ENCODE results near the gene ULK4. TPM values are rescaled to one million over a fixed set of nuclear protein-coding genes. Genes with fewer than 3 reads are reported as not detected.

ULK4 gene
- total and polyA plus RNA-seq, 2 donors (not counting 1 experiment from before 2014, with no cell fraction given), result 9.1 to 9.7 TPM

DNA sequence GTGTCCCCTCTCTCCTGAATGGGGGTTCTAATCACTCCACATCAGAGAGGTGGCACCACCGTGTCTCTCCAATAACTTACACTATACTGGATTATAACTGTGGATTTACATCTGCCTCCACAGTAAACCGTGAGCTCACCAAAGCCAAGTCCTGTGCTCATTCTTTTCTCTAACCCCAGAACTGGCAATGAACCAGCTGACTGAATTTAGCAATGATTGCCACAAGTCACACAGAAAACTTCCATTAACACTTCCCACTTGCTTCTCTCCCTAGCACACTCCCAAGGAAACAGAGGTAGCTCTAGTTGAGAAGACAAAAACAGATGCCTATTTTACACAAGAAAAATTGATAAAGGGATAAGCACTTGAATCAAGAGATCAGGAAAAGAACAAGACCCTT lies 361.3 kb downstream of the ULK4 start:
- Histone ChIP-seq H4K20me1 (ENCODE audit: control insufficient read depth, extremely low read depth, insufficient read depth, low read length) (no peaks in the 10 kb centered on the region), H3K4me3 (replicated peaks in 1 of 4; ENCODE audit: control extremely low read depth in 1 of 4, insufficient read depth in 1 of 4, low read depth in 3 of 4, low read length in 4 of 4) (no peak overlapping the region), H3K9ac (ENCODE audit: insufficient read depth, low read length) (no peak overlapping the region), H2AFZ (ENCODE audit: low read length) (no peak overlapping the region), H3K27me3 (ENCODE audit: control insufficient read depth, insufficient read depth, low read length) (no peaks in the 10 kb centered on the region), H3K4me2 (ENCODE audit: extremely low read depth, insufficient read depth, low read length) (no peak overlapping the region), H3K27ac (ENCODE audit: insufficient read depth, low read length) (no peak overlapping the region), H3K79me2 (ENCODE audit: control insufficient read depth, insufficient read depth, low read length) (no peaks in the 10 kb centered on the region), H3K9me3 (ENCODE audit: control insufficient read depth, insufficient read depth, low read depth, low read length) (no peaks in the 10 kb centered on the region), H3K36me3 (ENCODE audit: control insufficient read depth, insufficient read depth, low read length) (no peaks in the 10 kb centered on the region), H3K4me1 (ENCODE audit: control insufficient read depth, extremely low read depth, insufficient read depth, low read length) (no peaks in the 10 kb centered on the region)
- DNase-seq (ENCODE audit: low read depth in 2 of 2), result peak in 1 of 2 donors; percentile 8
- TF ChIP-seq CTCF (conservative IDR thresholded peaks at IDR 0.05 in 1 of 2, IDR thresholded peaks at IDR 0.05 in 1 of 2; ENCODE audit: low read depth in 1 of 2, low read length in 2 of 2), result no peak
- no peak for TF ChIP-seq EZH2 (IDR thresholded peaks at IDR 0.05; ENCODE audit: low read length, missing control alignments)

DNA sequence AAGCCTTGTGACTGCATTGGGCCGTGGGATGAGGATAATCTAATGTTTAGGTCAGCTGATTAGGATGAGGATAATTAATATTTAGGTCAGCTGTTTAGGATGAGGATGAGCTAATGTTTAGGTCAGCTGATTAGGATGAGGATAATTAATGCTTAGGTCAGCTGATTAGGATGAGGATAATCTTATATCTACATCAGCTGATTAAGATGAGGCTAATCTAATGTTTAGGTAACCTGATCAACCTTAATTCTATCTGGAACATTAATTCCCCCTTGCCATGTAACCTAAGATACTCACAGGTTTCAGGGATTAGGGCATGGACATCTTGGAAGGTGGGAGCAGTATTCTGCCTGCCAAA lies 362.8 kb downstream of the ULK4 start:
- Histone ChIP-seq H3K4me1 (ENCODE audit: control insufficient read depth, extremely low read depth, insufficient read depth, low read length) (no peaks in the 10 kb centered on the region), H3K27me3 (ENCODE audit: control insufficient read depth, insufficient read depth, low read length) (no peaks in the 10 kb centered on the region), H3K27ac (ENCODE audit: insufficient read depth, low read length) (no peak overlapping the region), H2AFZ (ENCODE audit: low read length) (no peak overlapping the region), H3K9me3 (ENCODE audit: control insufficient read depth, insufficient read depth, low read depth, low read length) (no peaks in the 10 kb centered on the region), H3K79me2 (ENCODE audit: control insufficient read depth, insufficient read depth, low read length) (no peaks in the 10 kb centered on the region), H4K20me1 (ENCODE audit: control insufficient read depth, extremely low read depth, insufficient read depth, low read length) (no peaks in the 10 kb centered on the region), H3K36me3 (ENCODE audit: control insufficient read depth, insufficient read depth, low read length) (no peaks in the 10 kb centered on the region), H3K4me3 (replicated peaks in 1 of 4; ENCODE audit: control extremely low read depth in 1 of 4, insufficient read depth in 1 of 4, low read depth in 3 of 4, low read length in 4 of 4) (no peak overlapping the region), H3K4me2 (ENCODE audit: extremely low read depth, insufficient read depth, low read length) (no peak overlapping the region), H3K9ac (ENCODE audit: insufficient read depth, low read length) (no peak overlapping the region)
- no peak for DNase-seq (ENCODE audit: low read depth in 2 of 2)
- TF ChIP-seq CTCF (conservative IDR thresholded peaks at IDR 0.05 in 1 of 2, IDR thresholded peaks at IDR 0.05 in 1 of 2; ENCODE audit: low read depth in 1 of 2, low read length in 2 of 2), result no peak
- no peak for TF ChIP-seq EZH2 (IDR thresholded peaks at IDR 0.05; ENCODE audit: low read length, missing control alignments)

DNA sequence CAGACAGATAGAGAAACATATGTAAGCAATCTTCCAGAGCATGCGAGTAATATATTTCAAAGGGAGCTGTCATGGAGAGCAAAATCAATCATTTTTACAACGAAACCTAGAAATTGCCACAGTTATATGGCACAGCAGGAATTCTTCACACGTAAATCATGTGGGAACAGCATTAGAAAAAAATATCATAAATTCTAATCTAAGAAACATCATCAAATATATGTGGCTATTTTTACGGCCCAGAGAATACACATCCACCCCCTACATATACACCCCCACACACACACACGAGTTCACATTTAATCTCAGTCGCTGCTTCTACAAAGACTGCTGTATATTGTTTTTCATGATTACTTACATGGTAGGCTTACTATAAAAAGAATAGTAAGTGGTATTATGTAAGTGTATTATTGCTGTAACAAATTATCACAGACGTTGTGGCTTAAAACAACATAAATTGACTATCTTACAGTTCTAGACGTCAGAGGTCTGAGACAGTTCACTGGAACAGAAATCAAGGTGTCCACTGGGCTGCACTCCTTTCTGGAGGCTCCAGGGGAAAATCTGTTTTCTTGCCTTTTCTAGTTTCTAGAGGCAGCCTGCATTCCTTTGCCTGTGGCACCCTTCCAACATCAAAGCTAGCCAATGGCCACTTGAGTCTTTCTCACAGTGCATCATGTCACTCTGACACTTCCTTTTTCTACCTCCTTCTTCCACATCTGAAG lies 363.3 kb downstream of the ULK4 start:
- H3K36me3 ChIP-seq (ENCODE audit: control insufficient read depth, insufficient read depth, low read length), result no peaks in the 10 kb centered on the region
- no peak overlapping the region for H3K4me3 ChIP-seq (replicated peaks in 1 of 4; ENCODE audit: control extremely low read depth in 1 of 4, insufficient read depth in 1 of 4, low read depth in 3 of 4, low read length in 4 of 4)
- no peak overlapping the region for H3K4me2 ChIP-seq (ENCODE audit: extremely low read depth, insufficient read depth, low read length)
- H3K4me1 ChIP-seq (ENCODE audit: control insufficient read depth, extremely low read depth, insufficient read depth, low read length), result no peaks in the 10 kb centered on the region
- H3K27me3 ChIP-seq (ENCODE audit: control insufficient read depth, insufficient read depth, low read length), result no peaks in the 10 kb centered on the region
- no peak overlapping the region for H3K27ac ChIP-seq (ENCODE audit: insufficient read depth, low read length)
- DNase-seq (ENCODE audit: low read depth in 2 of 2), result peak; percentile 18 to 43
- H3K9ac ChIP-seq (ENCODE audit: insufficient read depth, low read length), result no peak overlapping the region
- H3K79me2 ChIP-seq (ENCODE audit: control insufficient read depth, insufficient read depth, low read length), result no peaks in the 10 kb centered on the region
- TF ChIP-seq CTCF (conservative IDR thresholded peaks at IDR 0.05 in 1 of 2, IDR thresholded peaks at IDR 0.05 in 1 of 2; ENCODE audit: low read depth in 1 of 2, low read length in 2 of 2) (no peak), EZH2 (IDR thresholded peaks at IDR 0.05; ENCODE audit: low read length, missing control alignments) (no peak)
- H4K20me1 ChIP-seq (ENCODE audit: control insufficient read depth, extremely low read depth, insufficient read depth, low read length), result no peaks in the 10 kb centered on the region
- no peaks in the 10 kb centered on the region for H3K9me3 ChIP-seq (ENCODE audit: control insufficient read depth, insufficient read depth, low read depth, low read length)
- no peak overlapping the region for H2AFZ ChIP-seq (ENCODE audit: low read length)
